KG1 (cell line): Measurements from ENCODE around the gene ALPG.
"Not testable (repeated sequence)": the region's sequence is repeated elsewhere in the genome, so short reads cannot be mapped to it uniquely, and the experiment has no call there.

Experiments
- DNase-seq: peaks from one replicate; lab custom pipeline; 2025; lab: John Stamatoyannopoulos, UW

ALPG gene

DNA sequence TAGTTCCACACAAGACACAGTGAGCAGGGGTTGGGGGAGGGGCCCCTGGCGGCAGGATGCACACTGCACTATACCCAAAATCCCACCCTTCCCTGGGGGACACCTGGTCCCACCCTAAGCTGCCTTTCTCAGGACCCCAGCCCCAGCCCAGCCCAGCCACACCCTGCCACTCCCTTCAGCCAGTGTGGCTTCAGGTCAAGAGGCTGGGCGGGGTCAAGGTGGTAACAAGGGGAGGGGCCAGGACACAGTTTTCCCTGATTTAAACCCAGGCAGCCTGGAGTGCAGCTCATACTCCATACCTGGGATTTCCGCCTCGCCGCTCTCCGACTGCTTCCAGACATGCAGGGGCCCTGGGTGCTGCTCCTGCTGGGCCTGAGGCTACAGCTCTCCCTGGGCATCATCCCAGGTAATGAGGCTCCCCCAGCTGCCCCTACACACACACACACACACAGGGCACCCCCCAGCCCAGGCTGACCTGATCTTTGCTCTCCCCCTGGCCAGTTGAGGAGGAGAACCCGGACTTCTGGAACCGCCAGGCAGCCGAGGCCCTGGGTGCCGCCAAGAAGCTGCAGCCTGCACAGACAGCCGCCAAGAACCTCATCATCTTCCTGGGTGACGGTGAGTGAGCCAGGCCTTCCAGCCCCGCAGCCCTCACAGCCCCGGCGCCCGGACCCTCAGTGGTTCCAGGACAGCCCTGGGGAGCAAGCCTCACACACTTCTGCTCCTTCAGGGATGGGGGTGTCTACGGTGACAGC lies at the start of gene ALPG:
Gene ALPG (plus strand): TSS at position 289 of the 755 bp plus-strand sequence. CDS start 51 bp downstream, at position 340.
- DNase-seq: no peak

DNA sequence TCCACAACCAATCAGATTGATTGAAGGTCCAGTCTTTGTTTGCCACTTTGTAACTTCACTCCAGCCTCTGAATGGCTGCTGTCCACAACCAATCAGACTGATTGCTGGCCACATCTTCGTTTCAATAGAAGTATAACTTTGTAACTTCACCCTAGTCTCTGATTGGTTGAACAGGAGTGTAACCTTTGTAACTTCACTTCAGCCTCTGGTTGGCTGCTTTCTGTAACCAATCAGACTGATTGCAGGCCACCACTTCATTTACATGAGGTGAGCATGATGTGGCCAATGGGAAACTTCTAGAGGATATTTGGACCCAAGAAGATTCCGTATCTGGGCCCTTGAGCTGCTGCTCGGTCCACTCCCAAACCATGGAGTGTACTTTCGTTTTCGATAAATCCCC lies 45.0 kb upstream of the ALPG start:
- no peak for DNase-seq

DNA sequence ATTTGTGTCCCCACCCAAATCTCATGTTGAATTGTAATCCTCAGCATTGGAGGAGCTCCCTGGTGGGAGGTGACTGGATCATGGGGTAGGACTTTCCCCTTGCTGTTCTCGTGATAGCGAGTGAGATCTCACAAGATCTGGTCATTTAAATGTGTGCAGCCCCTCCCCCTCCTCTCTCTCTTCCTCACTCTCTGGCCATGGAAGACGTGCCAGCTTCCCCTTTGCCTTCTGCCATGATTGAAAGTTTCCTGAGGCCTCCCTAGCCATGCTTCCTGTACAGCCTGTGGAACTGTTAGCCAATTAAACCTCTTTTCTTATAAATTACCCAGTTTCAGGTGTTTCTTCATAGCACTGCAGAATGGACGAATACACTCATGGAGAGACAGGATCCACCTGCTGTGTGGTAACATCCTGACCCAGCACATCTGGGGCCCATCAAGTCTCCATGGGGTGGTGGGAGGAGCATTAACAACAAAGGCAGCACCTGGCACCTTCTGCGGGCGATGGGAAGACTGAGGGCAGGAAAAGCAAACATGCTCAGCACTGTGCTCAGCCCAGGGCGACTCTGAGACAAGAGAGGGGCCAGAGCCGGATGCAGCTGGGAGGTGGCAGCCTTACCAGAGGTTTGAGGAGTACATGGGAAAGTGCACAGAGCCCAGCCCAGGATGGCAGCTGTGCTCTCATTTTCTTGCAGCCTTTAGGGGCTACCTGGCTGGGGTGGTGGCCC lies 44.3 kb upstream of the ALPG start:
- DNase-seq: no peak

DNA sequence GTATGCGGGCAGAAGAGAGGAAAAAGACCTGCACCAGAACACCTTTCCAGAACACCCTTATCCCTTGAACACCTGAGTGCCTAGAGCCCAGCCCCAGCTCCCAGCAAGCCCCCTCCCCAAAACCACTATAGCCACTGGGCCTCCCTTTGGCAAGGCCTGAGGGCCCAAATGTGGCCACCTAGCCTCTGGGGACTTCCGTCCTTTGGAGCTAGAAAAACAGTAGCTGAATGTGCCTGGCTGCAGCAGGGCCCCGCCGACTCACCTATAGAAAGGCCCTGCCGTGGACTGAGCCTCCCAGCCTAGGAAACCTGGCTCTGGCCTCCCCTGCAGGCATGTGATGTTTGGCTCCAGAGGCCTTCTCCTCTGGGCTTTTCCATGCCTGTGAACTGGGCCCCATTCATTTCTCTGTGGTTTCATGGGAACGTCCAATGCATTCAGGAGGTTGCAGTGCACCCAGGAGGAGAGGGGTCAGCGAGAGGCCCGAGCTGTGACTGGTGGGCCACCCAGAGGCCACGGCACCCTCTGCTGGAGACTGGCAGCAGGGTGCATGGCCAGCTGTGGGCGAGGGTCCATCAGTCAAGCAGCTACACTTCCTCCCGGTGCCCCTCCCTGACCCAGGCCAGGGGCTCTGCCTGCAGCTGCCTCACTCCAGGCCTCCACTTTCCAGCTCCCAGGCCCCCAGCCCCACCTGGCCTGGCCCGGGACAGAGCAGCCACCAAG lies 43.4 kb upstream of the ALPG start:
- not testable (repeated sequence) for DNase-seq

DNA sequence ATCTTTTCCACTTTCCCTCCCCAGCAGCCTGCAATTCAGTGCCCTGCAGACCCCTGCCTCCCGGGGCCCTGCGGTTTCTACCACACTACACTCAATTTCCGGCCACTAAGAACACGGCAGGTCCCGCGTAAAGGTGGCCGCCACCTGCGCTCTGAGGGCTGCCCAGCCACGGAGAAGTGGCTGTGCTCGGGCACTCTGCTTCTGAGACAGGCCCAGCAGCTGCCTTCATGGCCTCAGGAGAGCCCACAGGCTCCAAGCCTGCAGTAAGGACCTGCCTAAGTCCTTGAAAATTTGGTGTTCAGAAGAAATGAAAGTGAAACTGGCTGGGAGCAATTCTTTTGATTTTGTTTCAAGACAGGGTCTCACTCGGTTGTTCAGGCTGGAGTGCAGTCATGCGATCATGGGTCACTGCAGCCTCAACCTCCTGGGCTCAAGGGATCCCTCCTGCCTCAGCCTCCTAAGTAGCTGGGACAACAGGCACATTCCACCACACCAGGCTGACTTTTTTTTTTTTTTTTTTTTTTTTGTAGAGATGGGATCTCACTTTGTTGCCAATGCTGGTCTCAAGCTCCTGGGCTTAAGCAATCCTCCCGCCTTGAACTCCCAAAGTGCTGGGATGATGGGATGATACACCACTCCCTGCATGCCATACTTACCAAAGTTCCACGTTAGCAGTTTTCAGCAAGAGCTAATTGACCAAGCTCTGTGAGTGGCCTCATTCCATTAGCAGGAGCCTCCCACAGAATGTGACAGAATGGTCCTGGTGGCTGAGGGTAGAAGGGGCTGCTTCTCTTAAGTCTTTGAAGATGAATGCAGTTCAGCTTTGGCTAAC lies 42.6 kb upstream of the ALPG start:
- peak; percentile 25 for DNase-seq

DNA sequence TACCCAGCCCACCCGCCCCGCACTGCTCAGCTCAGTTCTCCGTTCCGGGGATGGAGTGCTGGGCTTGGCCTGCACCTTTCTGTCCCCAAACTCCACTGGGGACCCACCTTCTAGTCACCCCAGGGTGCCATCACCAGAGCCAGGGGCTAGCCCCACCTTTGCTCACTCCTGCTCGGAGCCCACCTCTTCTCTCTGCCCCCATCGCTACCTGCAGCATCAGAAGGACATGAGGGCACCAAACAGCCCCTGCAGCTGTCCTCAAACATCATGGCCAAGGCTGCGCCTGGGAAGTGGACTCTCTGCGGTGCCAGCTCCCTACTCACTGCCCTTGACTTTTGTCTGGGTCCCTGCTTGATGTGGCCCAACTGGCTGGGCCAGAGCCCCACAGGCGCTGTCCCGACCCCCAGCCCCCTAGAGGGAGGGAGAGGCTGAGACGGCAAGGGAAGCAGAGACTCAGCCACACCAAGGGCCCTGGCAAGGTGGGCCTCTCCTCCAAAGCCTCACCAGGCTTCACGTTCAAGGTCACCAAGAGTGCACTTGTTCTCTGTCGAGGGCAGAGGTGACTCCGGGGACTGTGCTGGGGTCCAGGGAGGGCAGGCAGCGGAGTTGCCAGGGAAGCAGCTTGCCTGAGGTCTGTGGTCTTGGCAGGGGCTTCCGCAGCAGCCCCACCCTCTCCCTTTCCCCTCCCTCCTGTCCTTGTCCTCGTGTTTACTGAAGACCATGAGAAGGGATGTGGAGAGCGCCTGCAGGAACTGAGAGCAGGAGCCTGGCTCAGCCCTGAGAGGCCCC lies 41.6 kb upstream of the ALPG start:
- not testable (repeated sequence) for DNase-seq

DNA sequence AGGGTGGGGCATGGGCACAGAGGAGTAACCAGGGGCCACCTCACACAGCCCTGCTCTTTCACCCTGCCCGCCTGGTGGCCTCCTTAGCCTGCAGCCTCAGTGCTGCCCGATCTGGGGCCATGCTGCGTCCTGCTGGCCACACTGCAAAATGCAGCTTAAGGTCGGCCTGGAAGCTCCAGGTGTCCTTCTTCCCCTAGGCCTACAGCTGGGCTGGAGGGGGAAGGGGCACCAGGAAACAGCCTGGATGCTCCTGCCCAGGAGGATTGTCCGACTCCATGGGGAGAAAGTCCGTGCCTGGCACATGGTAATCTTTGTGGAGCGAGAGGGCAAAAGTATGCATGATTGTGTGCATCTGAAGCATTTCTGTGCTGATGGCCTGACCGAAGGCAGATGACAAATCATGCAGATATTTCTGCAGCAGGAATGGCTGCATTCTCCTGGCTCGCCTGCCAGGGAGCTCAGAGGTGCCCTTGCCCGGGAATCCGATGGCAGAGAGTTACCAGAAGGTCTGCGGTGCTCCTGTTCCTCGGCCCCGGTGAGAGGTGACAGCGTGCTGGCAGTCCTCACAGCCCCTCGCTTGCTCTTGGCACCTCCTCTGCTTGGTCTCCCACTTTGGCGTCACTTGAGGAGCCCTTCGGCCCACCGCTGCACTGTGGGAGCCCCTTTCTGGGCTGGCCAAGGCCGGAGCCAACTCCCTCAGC lies 40.9 kb upstream of the ALPG start:
- peak; percentile 4 for DNase-seq

DNA sequence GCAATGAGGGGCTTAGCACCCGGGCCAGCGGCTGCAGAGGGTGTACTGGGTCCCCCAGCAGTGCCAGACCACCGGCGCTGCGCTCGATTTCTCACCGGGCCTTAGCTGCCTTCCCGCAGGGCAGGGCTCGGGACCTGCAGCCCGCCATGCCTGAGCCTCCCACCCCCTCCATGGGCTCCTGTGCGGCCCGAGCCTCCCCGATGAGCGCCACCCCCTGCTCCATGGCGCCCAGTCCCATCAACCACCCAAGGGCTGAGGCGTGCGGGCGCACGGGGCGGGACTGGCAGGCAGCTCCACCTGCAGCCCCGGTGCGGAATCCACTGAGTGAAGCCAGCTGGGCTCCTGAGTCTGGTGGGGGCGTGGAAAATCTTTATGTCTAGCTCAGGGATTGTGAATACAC lies 40.2 kb upstream of the ALPG start:
- not testable (repeated sequence) for DNase-seq

DNA sequence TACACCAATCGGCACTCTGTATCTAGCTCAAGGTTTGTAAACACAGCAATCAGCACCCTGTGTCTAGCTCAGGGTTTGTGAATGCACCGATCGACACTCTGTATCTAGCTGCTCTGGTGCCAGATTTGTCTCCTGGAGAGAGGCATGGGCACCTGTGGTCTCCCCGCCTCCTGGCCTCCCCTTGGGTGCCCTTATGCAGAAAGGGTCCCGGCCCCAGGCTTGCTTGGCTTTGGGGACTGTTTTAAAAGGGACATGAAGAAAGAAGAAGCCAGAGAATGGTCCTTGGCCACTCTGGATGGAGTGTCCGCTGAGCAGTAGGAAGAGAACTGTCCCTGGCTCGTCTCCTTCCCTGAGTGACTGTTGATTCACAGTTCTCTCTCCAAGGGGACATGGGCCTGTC lies 39.6 kb upstream of the ALPG start:
- DNase-seq: no peak

DNA sequence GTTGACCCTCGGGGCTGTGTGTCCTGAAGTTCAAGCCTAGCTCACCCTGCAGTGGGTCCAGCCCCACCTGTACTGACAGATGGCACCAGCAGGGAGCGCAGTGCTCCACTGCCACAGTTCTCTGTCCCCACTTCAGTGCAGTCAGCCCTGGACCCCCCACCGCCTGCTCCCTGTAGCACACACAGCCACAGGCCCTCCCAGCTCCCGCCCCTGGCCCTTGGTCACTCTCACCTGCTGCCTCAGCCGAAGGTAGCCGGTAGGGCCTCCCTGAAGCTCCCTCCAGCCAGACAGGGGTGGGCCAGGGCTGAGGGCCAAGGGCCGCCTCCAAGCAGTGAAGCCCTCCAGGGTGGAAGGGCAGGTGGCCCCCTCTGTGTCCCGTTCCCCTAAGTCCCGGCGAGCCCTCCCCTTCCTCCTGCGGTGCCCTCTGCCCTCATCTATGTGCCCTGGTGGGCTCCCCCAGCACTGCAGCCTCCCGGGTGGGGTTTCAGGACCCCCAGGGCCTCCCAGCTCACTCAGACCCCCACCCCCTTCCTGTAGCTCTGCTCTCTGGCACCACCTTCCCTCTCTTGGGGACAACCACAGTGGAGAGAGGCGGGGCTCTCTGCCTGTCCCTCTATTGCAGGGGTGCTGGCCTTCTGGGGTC lies 38.9 kb upstream of the ALPG start:
- no peak for DNase-seq

DNA sequence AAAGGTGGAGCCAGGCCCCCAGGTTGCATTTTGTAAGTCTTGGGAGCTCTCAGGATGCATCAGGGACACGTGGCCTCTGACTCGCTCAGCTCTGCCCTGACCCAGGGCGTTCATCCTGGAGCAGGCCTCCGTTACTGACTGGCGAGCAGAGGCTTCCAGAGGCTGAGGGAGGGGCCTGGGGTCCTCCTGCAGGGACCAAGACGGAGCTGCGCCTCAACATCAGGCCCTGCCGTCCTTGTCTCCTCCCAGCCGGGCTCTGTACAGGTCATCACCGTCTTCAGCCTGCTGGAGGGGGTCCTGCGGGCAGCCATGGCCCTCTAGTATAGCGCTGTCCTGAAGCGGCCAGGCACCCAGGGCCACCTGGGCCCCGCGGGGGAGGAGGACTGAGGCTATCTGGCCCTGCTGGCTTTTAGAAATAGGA lies 38.3 kb upstream of the ALPG start:
- DNase-seq: no peak

DNA sequence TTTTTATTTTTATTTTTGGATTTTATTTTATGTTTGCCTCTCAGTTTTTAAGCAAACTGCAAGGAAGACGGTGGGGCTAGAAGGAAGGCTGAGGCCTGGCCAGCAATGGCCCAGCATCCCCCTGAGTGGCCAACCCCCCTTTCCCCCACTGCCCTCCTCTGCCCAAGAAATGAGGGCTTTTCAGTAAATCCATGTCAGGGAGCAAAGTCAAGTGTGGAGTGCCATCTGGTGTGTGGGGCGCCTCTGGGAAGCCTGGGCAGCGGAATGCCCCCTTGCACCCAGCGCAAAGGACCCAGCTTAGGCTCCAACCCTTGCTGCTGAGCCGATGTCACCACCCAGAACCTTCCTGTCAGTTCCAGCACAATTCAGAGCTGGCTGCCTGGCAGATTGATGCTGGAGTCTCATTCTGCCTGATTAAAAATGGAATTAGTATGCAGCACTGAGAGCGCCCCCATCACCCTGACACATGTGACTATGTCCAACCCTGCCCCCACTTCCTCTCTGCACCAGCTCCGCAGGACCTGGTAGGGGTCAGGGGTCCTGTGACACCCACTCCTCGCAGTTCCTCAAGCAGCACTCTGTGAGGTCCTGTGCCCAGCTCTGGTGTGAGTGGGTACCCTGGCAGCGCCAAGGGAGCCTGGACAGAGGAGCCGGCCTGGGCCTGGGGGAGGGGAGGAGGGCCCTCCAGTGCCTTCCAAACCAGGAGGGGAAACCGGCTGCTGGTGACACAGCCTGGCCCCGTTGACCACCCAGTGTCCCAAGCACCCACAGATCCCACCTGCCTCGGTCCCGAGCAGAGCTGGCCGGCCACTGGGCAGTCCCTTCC lies 37.3 kb upstream of the ALPG start:
- DNase-seq: no peak

DNA sequence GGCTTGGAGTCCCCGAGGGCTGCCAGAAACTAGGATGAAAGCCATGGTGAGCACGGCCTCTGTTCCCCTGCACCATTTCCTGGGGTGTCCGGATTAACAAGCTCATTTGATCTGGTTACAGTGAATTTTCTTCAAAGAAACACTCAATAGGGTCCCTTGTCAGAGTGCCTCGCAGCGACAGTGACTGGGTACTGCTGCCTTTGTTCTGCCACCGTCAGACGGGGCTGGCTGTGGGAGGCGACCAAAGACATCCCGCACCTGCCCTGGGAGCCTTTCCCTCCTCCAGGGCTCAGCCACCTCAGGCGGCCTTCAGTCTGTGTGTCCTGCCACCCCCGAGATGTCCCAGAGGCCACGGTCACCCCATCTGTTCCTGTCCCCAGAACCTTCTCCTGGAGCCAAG lies 36.6 kb upstream of the ALPG start:
- DNase-seq: not testable (repeated sequence)

DNA sequence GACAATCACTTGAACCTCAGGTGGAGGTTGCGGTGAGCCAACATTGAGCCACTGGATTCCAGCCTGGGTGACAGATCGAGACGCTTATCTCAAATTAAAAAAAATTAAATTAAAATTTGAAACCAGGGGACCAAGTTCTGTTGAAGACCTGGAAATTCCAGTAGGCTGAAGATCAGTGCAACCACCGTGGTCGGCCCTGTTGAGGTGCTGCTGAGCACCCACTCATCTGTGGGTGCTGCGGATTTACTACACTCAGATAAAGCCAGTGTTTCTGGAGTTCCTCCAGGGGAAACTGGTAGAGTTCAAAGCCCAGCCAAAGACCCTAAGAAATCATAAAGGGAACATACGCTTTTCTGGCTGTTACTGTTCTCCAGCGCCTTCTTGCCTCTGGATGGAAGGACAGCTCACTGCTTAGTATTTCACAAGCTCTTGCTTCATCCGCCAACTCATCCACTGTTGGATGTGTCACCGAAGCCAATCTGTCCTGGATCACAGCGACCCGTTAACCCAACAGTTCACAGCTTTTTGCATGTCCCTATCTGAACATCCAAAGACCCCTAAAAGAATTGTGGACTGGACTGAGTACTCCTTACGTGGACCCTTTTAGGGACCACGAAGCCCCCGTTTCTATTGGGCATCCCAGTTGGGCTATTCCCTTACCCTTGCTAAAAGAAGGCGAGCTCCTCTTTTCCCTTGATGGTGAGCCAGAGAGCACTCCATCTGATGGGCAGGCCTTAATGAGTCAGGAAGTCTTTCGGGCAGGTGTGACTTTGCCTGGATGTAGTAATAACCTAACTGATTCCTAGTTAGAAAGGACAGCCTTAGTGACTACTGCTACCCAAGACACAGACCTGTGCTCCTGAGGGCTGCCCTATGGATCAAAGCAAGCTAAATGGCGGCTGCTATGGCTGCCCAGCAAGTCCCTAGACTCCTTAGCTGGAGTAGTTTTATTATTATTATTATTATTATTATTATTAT lies 34.1 kb upstream of the ALPG start:
- DNase-seq: no peak

DNA sequence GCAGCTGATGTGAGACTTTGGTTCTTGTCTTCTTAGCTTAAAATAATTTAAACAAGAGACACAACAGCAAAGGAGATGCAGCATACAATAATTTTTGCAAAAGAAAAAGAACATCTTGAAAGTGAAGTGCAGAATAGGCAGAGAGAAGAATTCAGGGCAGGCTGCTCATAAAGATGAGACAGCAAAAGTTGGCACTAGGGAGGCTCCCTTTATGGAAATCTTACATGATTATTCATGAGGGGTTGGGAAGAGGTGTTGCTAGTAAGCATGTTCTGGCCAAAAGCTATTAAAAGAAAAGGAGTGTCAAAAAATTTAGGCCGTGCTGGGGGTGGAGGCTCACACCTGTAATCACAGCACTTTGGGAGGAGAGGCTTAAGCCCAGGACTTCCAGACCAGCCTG lies 32.3 kb upstream of the ALPG start:
- DNase-seq: no peak

DNA sequence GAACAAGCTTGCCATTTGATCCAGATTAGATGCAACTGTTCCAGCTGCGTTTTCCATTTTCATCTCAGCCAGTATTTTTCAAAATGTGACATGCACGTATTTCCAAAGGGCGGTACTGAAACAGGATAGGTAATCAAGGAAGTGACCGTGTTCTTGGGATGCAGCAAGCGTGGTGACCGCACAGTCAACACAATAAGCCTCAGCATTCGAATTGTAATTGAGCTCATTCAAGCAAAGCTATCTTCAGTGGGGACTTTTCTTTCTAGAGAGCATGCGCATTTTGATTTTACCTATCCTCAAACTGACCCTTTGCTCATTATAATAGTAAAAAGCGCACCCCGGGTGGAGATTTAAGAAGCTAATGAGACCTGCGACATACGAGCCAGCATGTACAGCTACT lies 31.5 kb upstream of the ALPG start:
- DNase-seq: no peak

DNA sequence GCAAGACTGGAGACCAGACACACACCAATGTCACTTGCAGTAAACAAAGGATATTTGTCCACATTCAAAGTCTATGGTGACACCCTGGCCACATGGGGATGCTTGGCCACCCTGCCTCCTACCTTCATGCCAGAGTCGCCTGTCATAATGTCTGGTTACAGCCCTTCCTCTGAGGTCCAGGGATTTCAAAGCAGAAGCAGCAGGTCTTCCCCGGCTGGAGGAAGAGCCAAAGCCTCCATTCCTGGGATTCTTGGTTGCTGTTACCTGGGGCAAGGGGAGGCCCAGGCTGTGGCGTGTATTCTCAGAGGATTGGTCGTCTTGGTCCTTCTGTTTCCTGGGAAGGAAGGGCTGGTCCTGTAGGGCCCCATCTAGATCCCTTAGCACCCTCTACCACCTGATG lies 30.4 kb upstream of the ALPG start:
- DNase-seq: no peak

DNA sequence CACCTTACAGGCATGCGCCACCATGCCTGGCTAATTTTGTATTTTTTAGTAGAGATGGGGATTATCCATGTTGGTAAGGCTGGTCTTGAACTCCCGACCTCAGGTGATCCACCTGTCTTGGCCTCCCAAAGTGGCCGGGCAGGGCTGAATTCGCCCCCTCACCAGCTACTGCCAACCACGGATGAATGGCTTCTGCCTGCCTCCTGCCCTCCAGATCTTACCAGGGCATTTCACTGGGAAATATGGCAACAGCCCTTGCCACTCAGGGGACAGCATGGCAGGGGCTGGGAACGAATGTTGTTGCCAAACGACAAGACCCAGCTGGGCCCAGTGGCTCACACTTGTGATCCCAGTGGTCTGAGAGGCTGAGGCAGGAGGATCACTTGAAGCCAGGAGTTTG lies 29.9 kb upstream of the ALPG start:
- no peak for DNase-seq
